Thymus (tissue), 11 donors: ENCODE data around the gene HAGHL. TPM values are rescaled to one million over a fixed set of nuclear protein-coding genes. Genes with fewer than 3 reads are reported as not detected.
"Not testable (repeated sequence)": the region's sequence is repeated elsewhere in the genome, so short reads cannot be mapped to it uniquely, and the experiment has no call there.

Experiments used
- DNase-seq, 9 donors: peaks; one replicate each; pipeline ENCODE4 v3.0.0-alpha.2; 2013; ENCODE audit warnings: low spot score in 9 of 9, low read depth in 6 of 9, missing footprints in 1 of 9
- H3K27ac ChIP-seq, 2 donors: one replicate each; pipeline ENCODE4 v1.5.1; 2013; ENCODE audit warnings: control low read depth in 1 of 2, low read depth in 1 of 2, low read length in 1 of 2, mild to moderate bottlenecking in 1 of 2, moderate library complexity in 1 of 2
- H3K27me3 ChIP-seq, 2 donors: one replicate each; pipeline ENCODE4 v1.5.1; 2013; ENCODE audit warnings: low read length in 1 of 2; ENCODE audit not compliant: control insufficient read depth in 2 of 2, insufficient read depth in 1 of 2
- H3K36me3 ChIP-seq, 2 donors: one replicate each; pipeline ENCODE4 v1.5.1; 2013; ENCODE audit warnings: low read length in 1 of 2, mild to moderate bottlenecking in 1 of 2, moderate library complexity in 1 of 2; ENCODE audit not compliant: control insufficient read depth in 2 of 2, insufficient read depth in 2 of 2
- H3K4me1 ChIP-seq, 2 donors: one replicate each; pipeline ENCODE4 v1.5.1; 2013; ENCODE audit warnings: low read length in 2 of 2; ENCODE audit not compliant: control insufficient read depth in 2 of 2, insufficient read depth in 2 of 2
- H3K4me3 ChIP-seq, 2 donors: one replicate each; pipeline ENCODE4 v1.5.1; 2013; ENCODE audit warnings: low read length in 2 of 2, control low read depth in 1 of 2, mild to moderate bottlenecking in 1 of 2
- H3K9me3 ChIP-seq, 2 donors: one replicate each; pipeline ENCODE4 v1.5.1; 2013; ENCODE audit warnings: low read length in 1 of 2, mild to moderate bottlenecking in 1 of 2; ENCODE audit not compliant: control insufficient read depth in 2 of 2, insufficient read depth in 1 of 2
- WGBS: extraction: QIAGEN DNeasy Blood & Tissue Kit; methylation state at CpG from one replicate; pipeline ENCODE4 v1.1.7; 2013; 5-methylcytosine and 5-hydroxymethylcytosine counted together
- polyA plus RNA-seq: library from polyadenylated mRNA; stranded (reverse); fragments of 200-250 nt; gene quantifications from one replicate; pipeline ENCODE4 v1.2.3, GENCODE V29; 2013
- total RNA-seq: library from RNA; stranded (reverse); fragments of 120-200 nt; gene quantifications from one replicate; pipeline ENCODE4 v1.2.4, GENCODE V29; 2013
- donor health status: healthy.

Gene HAGHL
- total and polyA plus RNA-seq, 2 donors, result 15.7 to 50.6 TPM

GRCh38 chr16:686459-687260 is 40.2 kb upstream of the HAGHL start:
- Histone ChIP-seq H3K27ac (no peak overlapping the region), H3K9me3 (peaks cover 0 to under 1% of the 10 kb centered on the region in 2 donors), H3K27me3 (peaks cover 3 to 9% of the 10 kb centered on the region in 2 donors), H3K4me1 (peaks cover 27 to 36% of the 10 kb centered on the region in 2 donors), H3K4me3 (no peak overlapping the region), H3K36me3 (peaks cover 31 to 35% of the 10 kb centered on the region in 2 donors)
- 98% methylated on average over 51 of the region's 51 CpGs for WGBS
- no peak for DNase-seq

GRCh38 chr16:687499-687898 is 39.4 kb upstream of the HAGHL start:
- Histone ChIP-seq H3K27ac (no peak overlapping the region), H3K9me3 (no peaks in the 10 kb centered on the region), H3K4me1 (peaks cover 22 to 36% of the 10 kb centered on the region in 2 donors), H3K4me3 (no peak overlapping the region), H3K36me3 (peaks cover 23 to 26% of the 10 kb centered on the region in 2 donors), H3K27me3 (peaks cover 10 to 17% of the 10 kb centered on the region in 2 donors)
- DNase-seq, result no peak
- 95% methylated on average over 19 of the region's 19 CpGs for WGBS

GRCh38 chr16:689175-689897 is 37.6 kb upstream of the HAGHL start:
- peak overlapping the region in 1 of 2 donors; percentile 76 for H3K27ac ChIP-seq
- DNase-seq, result no peak
- peaks cover 16 to 20% of the 10 kb centered on the region in 2 donors for H3K36me3 ChIP-seq
- H3K4me3 ChIP-seq, result peak overlapping the region; percentile 80 to 91
- peaks cover 28 to 35% of the 10 kb centered on the region in 2 donors for H3K27me3 ChIP-seq
- H3K4me1 ChIP-seq, result peaks cover 29 to 30% of the 10 kb centered on the region in 2 donors
- H3K9me3 ChIP-seq, result no peaks in the 10 kb centered on the region
- 90% methylated on average over 26 of the region's 26 CpGs for WGBS

GRCh38 chr16:691242-691641 is 35.7 kb upstream of the HAGHL start:
- H3K27ac ChIP-seq, DNase-seq, H3K4me3 ChIP-seq: not testable (repeated sequence)
- Histone ChIP-seq H3K9me3 (peaks cover 0 to 10% of the 10 kb centered on the region in 2 donors), H3K4me1 (peaks cover 35 to 41% of the 10 kb centered on the region in 2 donors), H3K36me3 (peaks cover 11 to 16% of the 10 kb centered on the region in 2 donors), H3K27me3 (peaks cover 46 to 54% of the 10 kb centered on the region in 2 donors)
- WGBS, result 91% methylated on average over 16 of the region's 16 CpGs

- H3K4me1 ChIP-seq, result peaks cover 35 to 42% of the 10 kb centered on the region in 2 donors
- 76% methylated on average over 10 of the region's 10 CpGs for WGBS
Observed at GRCh38 chr16:692356-693108, 34.4 kb upstream of the HAGHL start.

GRCh38 chr16:693364-693763 is 33.5 kb upstream of the HAGHL start:
- no peak overlapping the region for H3K27ac ChIP-seq
- peaks cover 0 to 10% of the 10 kb centered on the region in 2 donors for H3K9me3 ChIP-seq
- whole genome bisulfite sequencing, result 53% methylated on average over 22 of the region's 22 CpGs
- H3K4me1 ChIP-seq, result peaks cover 35 to 42% of the 10 kb centered on the region in 2 donors
- no peak overlapping the region for H3K4me3 ChIP-seq
- H3K27me3 ChIP-seq, result peaks cover 55 to 74% of the 10 kb centered on the region in 2 donors
- H3K36me3 ChIP-seq, result no peaks in the 10 kb centered on the region
- no peak for DNase-seq

More at GRCh38 chr16:692356-693108, 34.4 kb upstream of the HAGHL start:
- Histone ChIP-seq H3K27me3 (peaks cover 55 to 65% of the 10 kb centered on the region in 2 donors), H3K9me3 (peaks cover 0 to 10% of the 10 kb centered on the region in 2 donors), H3K4me3 (no peak overlapping the region), H3K27ac (no peak overlapping the region), H3K36me3 (peaks cover 0 to 3% of the 10 kb centered on the region in 2 donors)
- no peak for DNase-seq

GRCh38 chr16:693766-694165 is 33.1 kb upstream of the HAGHL start:
- Histone ChIP-seq H3K27me3 (peaks cover 55 to 76% of the 10 kb centered on the region in 2 donors), H3K4me3 (peak overlapping the region in 1 of 2 donors; percentile 54), H3K4me1 (peaks cover 35 to 38% of the 10 kb centered on the region in 2 donors), H3K9me3 (peaks cover 0 to 10% of the 10 kb centered on the region in 2 donors), H3K27ac (no peak overlapping the region), H3K36me3 (no peaks in the 10 kb centered on the region)
- 5% methylated on average over 37 of the region's 37 CpGs for WGBS
- no peak for DNase-seq

- DNase-seq, result peak in 1 of 9 donors; percentile 41
- H3K4me1 ChIP-seq, result peaks cover 30 to 33% of the 10 kb centered on the region in 2 donors
- H3K36me3 ChIP-seq, result no peaks in the 10 kb centered on the region
- WGBS, result 3% methylated on average over 64 of the region's 64 CpGs
- H3K9me3 ChIP-seq, result peaks cover 0 to 10% of the 10 kb centered on the region in 2 donors
- H3K27ac ChIP-seq, result no peak overlapping the region
- peak overlapping the region; percentile 40 to 54 for H3K4me3 ChIP-seq
- H3K27me3 ChIP-seq, result peaks cover 55 to 82% of the 10 kb centered on the region in 2 donors
Observed at GRCh38 chr16:694187-694862, 32.6 kb upstream of the HAGHL start.
